ENCODE data around the gene BTN3A1. TPM values are rescaled to one million over a fixed set of nuclear protein-coding genes. Genes with fewer than 3 reads are reported as not detected.

The BTN3A1 gene
- total and polyA plus RNA-seq, 2 of the 13 experiments (the other 11 are each of a cell fraction or from before 2014, with no cell fraction given), result 13.3 to 14.0 TPM

DNA sequence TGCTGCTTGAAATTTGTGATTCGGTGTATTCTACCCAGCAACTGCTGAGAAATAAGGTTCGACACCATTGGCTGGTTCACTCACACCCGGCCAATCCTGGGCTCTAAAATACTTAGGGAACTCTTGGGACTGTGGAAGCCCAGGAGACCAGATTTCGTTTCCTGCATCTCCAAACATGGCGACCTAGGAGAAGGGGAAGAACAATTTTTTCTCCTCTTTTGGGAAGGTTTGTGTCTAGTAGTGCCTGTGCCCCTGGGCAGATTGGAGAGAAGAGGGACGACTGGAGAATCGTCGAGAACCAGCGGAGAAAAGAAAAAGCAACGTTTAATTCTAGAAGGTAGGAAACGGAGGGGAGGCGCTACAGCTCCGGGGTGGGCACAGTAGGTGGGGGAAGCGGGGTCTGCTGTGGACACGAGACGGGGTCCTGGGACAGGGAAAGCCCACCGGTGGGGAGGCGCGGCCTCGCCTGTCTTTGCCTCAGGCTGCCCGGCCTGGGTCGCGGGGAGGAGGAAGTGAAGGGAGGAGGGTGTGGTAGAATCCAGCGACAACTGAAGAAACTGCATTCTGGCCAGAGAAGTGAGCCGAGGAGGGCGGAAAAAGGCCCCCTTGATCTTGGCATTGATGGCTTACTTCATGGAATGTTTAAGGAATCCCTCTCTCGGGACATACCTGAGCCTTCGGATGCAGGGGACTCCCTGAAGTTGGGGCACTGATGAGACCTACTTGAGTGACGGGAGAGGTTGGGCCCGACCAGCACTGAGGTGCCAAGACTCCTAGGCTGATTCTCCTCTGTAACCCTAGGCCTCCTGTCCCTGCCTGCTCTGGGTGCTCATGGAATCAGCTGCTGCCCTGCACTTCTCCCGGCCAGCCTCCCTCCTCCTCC is 56.0 kb downstream of the BTN3A1 start, which contains the start of gene BTN2A1 (continued):
- TF ChIP-seq, protein P1, sequence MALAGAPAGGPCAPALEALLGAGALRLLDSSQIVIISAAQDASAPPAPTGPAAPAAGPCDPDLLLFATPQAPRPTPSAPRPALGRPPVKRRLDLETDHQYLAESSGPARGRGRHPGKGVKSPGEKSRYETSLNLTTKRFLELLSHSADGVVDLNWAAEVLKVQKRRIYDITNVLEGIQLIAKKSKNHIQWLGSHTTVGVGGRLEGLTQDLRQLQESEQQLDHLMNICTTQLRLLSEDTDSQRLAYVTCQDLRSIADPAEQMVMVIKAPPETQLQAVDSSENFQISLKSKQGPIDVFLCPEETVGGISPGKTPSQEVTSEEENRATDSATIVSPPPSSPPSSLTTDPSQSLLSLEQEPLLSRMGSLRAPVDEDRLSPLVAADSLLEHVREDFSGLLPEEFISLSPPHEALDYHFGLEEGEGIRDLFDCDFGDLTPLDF (CRISPR knock-in tag; IDR thresholded peaks at IDR 0.05), result no peak; the same call in 1 of the 2 replicates
- TF ChIP-seq, protein P2, sequence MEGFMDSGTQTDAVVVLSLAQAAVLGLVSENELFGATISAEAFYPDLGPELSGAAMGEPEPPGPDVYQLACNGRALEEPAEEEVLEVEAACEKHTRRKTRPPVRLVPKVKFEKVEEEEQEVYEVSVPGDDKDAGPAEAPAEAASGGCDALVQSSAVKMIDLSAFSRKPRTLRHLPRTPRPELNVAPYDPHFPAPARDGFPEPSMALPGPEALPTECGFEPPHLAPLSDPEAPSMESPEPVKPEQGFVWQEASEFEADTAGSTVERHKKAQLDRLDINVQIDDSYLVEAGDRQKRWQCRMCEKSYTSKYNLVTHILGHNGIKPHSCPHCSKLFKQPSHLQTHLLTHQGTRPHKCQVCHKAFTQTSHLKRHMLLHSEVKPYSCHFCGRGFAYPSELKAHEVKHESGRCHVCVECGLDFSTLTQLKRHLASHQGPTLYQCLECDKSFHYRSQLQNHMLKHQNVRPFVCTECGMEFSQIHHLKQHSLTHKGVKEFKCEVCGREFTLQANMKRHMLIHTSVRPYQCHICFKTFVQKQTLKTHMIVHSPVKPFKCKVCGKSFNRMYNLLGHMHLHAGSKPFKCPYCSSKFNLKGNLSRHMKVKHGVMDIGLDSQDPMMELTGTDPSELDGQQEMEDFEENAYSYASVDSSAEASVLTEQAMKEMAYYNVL (CRISPR knock-in tag; IDR thresholded peaks at IDR 0.05; ENCODE audit: borderline replicate concordance), result no peak
- no peak for TF ChIP-seq ATF7 (IDR thresholded peaks at IDR 0.05)
- TF ChIP-seq ATF7 (CRISPR knock-in tag; IDR thresholded peaks at IDR 0.05), result no peak
- TF ChIP-seq ZNF264 (CRISPR knock-in tag; IDR thresholded peaks at IDR 0.05), result 0 out of 2 replicates have a peak, but pooled peaks have one; percentile 69
- no peak for TF ChIP-seq ZBTB42 (CRISPR knock-in tag; IDR thresholded peaks at IDR 0.05)
- TF ChIP-seq, protein P3, sequence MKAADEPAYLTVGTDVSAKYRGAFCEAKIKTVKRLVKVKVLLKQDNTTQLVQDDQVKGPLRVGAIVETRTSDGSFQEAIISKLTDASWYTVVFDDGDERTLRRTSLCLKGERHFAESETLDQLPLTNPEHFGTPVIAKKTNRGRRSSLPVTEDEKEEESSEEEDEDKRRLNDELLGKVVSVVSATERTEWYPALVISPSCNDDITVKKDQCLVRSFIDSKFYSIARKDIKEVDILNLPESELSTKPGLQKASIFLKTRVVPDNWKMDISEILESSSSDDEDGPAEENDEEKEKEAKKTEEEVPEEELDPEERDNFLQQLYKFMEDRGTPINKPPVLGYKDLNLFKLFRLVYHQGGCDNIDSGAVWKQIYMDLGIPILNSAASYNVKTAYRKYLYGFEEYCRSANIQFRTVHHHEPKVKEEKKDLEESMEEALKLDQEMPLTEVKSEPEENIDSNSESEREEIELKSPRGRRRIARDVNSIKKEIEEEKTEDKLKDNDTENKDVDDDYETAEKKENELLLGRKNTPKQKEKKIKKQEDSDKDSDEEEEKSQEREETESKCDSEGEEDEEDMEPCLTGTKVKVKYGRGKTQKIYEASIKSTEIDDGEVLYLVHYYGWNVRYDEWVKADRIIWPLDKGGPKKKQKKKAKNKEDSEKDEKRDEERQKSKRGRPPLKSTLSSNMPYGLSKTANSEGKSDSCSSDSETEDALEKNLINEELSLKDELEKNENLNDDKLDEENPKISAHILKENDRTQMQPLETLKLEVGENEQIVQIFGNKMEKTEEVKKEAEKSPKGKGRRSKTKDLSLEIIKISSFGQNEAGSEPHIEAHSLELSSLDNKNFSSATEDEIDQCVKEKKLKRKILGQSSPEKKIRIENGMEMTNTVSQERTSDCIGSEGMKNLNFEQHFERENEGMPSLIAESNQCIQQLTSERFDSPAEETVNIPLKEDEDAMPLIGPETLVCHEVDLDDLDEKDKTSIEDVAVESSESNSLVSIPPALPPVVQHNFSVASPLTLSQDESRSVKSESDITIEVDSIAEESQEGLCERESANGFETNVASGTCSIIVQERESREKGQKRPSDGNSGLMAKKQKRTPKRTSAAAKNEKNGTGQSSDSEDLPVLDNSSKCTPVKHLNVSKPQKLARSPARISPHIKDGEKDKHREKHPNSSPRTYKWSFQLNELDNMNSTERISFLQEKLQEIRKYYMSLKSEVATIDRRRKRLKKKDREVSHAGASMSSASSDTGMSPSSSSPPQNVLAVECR (CRISPR knock-in tag; IDR thresholded peaks at IDR 0.05; ENCODE audit: borderline replicate concordance), result peak; percentile 69
- TF ChIP-seq ZNF777 (CRISPR knock-in tag; IDR thresholded peaks at IDR 0.05), result peak; percentile 57; the same call in 1 of the 2 replicates
- TF ChIP-seq EZH2 (conservative IDR thresholded peaks at IDR 0.05; ENCODE audit: low read depth, low read length), result no peak
- TF ChIP-seq, protein P4, sequence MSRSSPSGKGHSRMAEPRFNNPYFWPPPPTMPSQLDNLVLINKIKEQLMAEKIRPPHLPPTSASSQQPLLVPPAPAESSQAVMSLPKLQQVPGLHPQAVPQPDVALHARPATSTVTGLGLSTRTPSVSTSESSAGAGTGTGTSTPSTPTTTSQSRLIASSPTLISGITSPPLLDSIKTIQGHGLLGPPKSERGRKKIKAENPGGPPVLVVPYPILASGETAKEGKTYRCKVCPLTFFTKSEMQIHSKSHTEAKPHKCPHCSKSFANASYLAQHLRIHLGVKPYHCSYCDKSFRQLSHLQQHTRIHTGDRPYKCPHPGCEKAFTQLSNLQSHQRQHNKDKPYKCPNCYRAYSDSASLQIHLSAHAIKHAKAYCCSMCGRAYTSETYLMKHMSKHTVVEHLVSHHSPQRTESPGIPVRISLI (CRISPR knock-in tag; IDR thresholded peaks at IDR 0.05; ENCODE audit: borderline replicate concordance), result no peak
- 0 out of 2 replicates have a peak, but pooled peaks have one; percentile 63 for TF ChIP-seq DNMT3B (CRISPR knock-in tag; conservative IDR thresholded peaks at IDR 0.05)
- TF ChIP-seq FOXA3 (CRISPR knock-in tag; IDR thresholded peaks at IDR 0.05), result no peak; the same call in 1 of the 2 replicates
- TF ChIP-seq GATA4 (IDR thresholded peaks at IDR 0.05; ENCODE audit: borderline replicate concordance, low read depth), result no peak
- TF ChIP-seq YEATS4 (CRISPR knock-in tag; IDR thresholded peaks at IDR 0.05; ENCODE audit: borderline replicate concordance), result peak; percentile 77; the same call in 1 of the 2 replicates
- TF ChIP-seq CENPX (CRISPR knock-in tag; IDR thresholded peaks at IDR 0.05), result no peak
- TF ChIP-seq SIN3A (IDR thresholded peaks at IDR 0.05; ENCODE audit: borderline replicate concordance, low read depth, low read length), result 0 out of 2 replicates have a peak, but pooled peaks have one; percentile 53
- TF ChIP-seq HES4 (CRISPR knock-in tag; IDR thresholded peaks at IDR 0.05; ENCODE audit: borderline replicate concordance), result no peak
- no peak for TF ChIP-seq NCOA1 (CRISPR knock-in tag; IDR thresholded peaks at IDR 0.05)
- no peak for TF ChIP-seq ZFP37 (CRISPR knock-in tag; IDR thresholded peaks at IDR 0.05; ENCODE audit: borderline replicate concordance)
- no peak for TF ChIP-seq GATAD1 (CRISPR knock-in tag; IDR thresholded peaks at IDR 0.05)
